Measurements from ENCODE around the gene FBXO2. TPM values are rescaled to one million over a fixed set of nuclear protein-coding genes. Genes with fewer than 3 reads are reported as not detected.

The FBXO2 gene
- total RNA-seq, 1 donor from 2014 or later, result 0.56 TPM

DNA sequence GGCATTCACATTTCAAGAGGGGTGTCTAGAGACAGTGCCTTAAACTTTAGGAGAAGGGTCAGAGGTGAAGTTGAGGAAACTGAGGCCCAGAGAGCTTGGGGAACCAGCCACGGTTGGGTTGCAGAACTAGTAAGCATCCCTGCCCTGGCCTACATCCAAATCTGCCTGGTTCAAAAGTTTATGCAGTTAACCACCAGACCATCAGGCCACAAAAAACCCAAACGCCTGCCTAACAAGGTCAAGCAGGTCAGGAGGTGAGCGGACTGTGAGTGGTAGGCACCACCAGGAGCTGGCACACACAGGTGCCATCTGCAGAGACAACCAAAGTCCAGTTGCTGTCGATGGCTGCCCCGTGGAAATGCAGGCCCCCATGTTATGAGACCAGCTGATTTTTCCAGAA is 51.2 kb downstream of the FBXO2 start:
- H3K9me3 ChIP-seq (ENCODE audit: low read depth), result no peaks in the 10 kb centered on the region
- no peaks in the 10 kb centered on the region for H4K20me1 ChIP-seq (ENCODE audit: low read depth)
- no peaks in the 10 kb centered on the region for H3K79me2 ChIP-seq (ENCODE audit: low read depth)
- Mint-ChIP-seq H3K9me3 (peaks cover 2% of the 10 kb centered on the region), H3K4me3 (no peak overlapping the region), H3K36me3 (no peaks in the 10 kb centered on the region), H3K27ac (no peak overlapping the region), H3K4me1 (peaks cover 14% of the 10 kb centered on the region), H3K27me3 (ENCODE audit: insufficient read depth, low read depth) (peaks cover 15% of the 10 kb centered on the region)
- H3K27ac ChIP-seq, result no peak overlapping the region
- no peaks in the 10 kb centered on the region for H3K27me3 ChIP-seq
- TF ChIP-seq, protein P1, sequence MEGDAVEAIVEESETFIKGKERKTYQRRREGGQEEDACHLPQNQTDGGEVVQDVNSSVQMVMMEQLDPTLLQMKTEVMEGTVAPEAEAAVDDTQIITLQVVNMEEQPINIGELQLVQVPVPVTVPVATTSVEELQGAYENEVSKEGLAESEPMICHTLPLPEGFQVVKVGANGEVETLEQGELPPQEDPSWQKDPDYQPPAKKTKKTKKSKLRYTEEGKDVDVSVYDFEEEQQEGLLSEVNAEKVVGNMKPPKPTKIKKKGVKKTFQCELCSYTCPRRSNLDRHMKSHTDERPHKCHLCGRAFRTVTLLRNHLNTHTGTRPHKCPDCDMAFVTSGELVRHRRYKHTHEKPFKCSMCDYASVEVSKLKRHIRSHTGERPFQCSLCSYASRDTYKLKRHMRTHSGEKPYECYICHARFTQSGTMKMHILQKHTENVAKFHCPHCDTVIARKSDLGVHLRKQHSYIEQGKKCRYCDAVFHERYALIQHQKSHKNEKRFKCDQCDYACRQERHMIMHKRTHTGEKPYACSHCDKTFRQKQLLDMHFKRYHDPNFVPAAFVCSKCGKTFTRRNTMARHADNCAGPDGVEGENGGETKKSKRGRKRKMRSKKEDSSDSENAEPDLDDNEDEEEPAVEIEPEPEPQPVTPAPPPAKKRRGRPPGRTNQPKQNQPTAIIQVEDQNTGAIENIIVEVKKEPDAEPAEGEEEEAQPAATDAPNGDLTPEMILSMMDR (IDR thresholded peaks at IDR 0.05), result no peak
- TF ChIP-seq EZH2phosphoT487 (IDR thresholded peaks at IDR 0.05) (no peak), EZH2 (IDR thresholded peaks at IDR 0.05) (no peak)
- no peak overlapping the region for H3K4me2 ChIP-seq
- no peak for DNase-seq (ENCODE audit: low spot score)
- no peaks in the 10 kb centered on the region for H3K36me3 ChIP-seq
- peaks cover 13% of the 10 kb centered on the region for H3K4me1 ChIP-seq
- H2AFZ ChIP-seq (replicated peaks), result no peak overlapping the region
- H3F3A ChIP-seq (ENCODE audit: low read depth), result peaks cover 6% of the 10 kb centered on the region
- H3K9ac ChIP-seq, result no peak overlapping the region
- no peak overlapping the region for H3K4me3 ChIP-seq

DNA sequence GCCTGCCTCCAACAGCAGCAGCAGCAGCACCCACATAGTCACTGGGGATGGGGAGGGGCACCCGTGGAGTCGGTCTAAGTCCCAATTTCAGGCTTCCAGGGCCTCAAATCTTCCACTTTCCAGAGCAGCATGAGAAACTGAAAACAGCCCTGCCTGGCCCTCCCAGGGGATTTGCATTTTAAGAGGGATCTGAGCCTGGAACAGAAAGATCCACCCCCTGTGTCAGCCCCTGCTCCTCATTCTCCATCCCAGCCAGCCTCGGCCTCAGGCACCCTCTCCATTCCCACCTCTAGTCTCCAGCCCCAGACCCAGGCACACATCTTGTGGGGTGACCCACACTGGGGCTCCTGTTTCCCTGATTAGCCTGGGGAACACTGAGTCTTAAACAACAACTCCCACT is 51.8 kb downstream of the FBXO2 start:
- H3K27ac Mint-ChIP-seq, result peak overlapping the region; percentile 92
- no peaks in the 10 kb centered on the region for H3K79me2 ChIP-seq (ENCODE audit: low read depth)
- peaks cover 13% of the 10 kb centered on the region for H3K4me1 ChIP-seq
- TF ChIP-seq EZH2phosphoT487 (IDR thresholded peaks at IDR 0.05) (no peak), EZH2 (IDR thresholded peaks at IDR 0.05) (no peak)
- TF ChIP-seq, protein P1 (IDR thresholded peaks at IDR 0.05), result no peak
- peaks cover 6% of the 10 kb centered on the region for H3F3A ChIP-seq (ENCODE audit: low read depth)
- H3K9ac ChIP-seq, result no peak overlapping the region
- no peaks in the 10 kb centered on the region for H3K9me3 ChIP-seq (ENCODE audit: low read depth)
- no peaks in the 10 kb centered on the region for H4K20me1 ChIP-seq (ENCODE audit: low read depth)
- no peak overlapping the region for H3K4me3 Mint-ChIP-seq
- no peaks in the 10 kb centered on the region for H3K27me3 ChIP-seq
- H3K36me3 ChIP-seq, result no peaks in the 10 kb centered on the region
- H3K9me3 Mint-ChIP-seq, result no peaks in the 10 kb centered on the region
- H3K27me3 Mint-ChIP-seq (ENCODE audit: insufficient read depth, low read depth), result peaks cover 15% of the 10 kb centered on the region
- peak overlapping the region; percentile 54 for H3K4me2 ChIP-seq
- H3K27ac ChIP-seq, result no peak overlapping the region
- H3K4me1 Mint-ChIP-seq, result peaks cover 14% of the 10 kb centered on the region
- H3K4me3 ChIP-seq, result no peak overlapping the region
- H3K36me3 Mint-ChIP-seq, result no peaks in the 10 kb centered on the region
- peak; percentile 46 for DNase-seq (ENCODE audit: low spot score)
- peak overlapping the region; percentile 94 for H2AFZ ChIP-seq (replicated peaks)

DNA sequence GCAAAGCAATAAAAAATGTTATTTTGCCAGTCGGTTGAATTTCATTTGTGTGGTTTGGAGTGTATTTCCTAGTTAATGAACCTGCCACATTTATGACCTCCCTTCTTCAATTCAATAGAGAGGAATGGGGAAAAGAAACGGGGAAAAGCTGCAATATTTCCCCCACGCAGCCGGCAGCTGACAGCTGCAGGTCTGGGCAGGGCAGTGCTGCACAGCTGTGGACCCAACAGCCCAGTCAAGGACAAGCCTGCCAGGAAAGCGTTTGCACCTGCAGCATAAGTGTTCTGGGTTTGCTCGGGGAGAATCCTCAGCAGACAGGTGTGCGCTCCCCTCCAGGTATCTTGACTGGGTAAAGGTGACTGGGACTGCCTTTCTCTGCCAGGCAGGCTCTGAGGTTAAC is 53.4 kb downstream of the FBXO2 start:
- H3K4me3 ChIP-seq, result no peak overlapping the region
- H3K27ac Mint-ChIP-seq, result no peak overlapping the region
- H3K27ac ChIP-seq, result no peak overlapping the region
- peaks cover 13% of the 10 kb centered on the region for H3K4me1 ChIP-seq
- no peaks in the 10 kb centered on the region for H3K27me3 ChIP-seq
- no peak overlapping the region for H3K4me2 ChIP-seq
- peaks cover 10% of the 10 kb centered on the region for H3K27me3 Mint-ChIP-seq (ENCODE audit: insufficient read depth, low read depth)
- no peak overlapping the region for H2AFZ ChIP-seq (replicated peaks)
- H3K4me1 Mint-ChIP-seq, result peaks cover 17% of the 10 kb centered on the region
- TF ChIP-seq EZH2phosphoT487 (IDR thresholded peaks at IDR 0.05), result no peak
- TF ChIP-seq EZH2 (IDR thresholded peaks at IDR 0.05), result no peak
- TF ChIP-seq, protein P1 (IDR thresholded peaks at IDR 0.05), result no peak
- H3K9me3 Mint-ChIP-seq, result no peaks in the 10 kb centered on the region
- no peak for DNase-seq (ENCODE audit: low spot score)
- no peaks in the 10 kb centered on the region for H3K36me3 ChIP-seq
- no peaks in the 10 kb centered on the region for H3K9me3 ChIP-seq (ENCODE audit: low read depth)
- no peaks in the 10 kb centered on the region for H3K79me2 ChIP-seq (ENCODE audit: low read depth)
- H3K4me3 Mint-ChIP-seq, result no peak overlapping the region
- H3K9ac ChIP-seq, result no peak overlapping the region
- H3F3A ChIP-seq (ENCODE audit: low read depth), result peaks cover 6% of the 10 kb centered on the region
- no peaks in the 10 kb centered on the region for H4K20me1 ChIP-seq (ENCODE audit: low read depth)
- no peaks in the 10 kb centered on the region for H3K36me3 Mint-ChIP-seq

Data from neural progenitor cell (in vitro differentiated cells).